ENCODE measurements around the gene REPIN1. TPM values are rescaled to one million over a fixed set of nuclear protein-coding genes. Genes with fewer than 3 reads are reported as not detected.

REPIN1 gene
- total and polyA plus RNA-seq, 8 donors: 61.5 to 110 (median 71.6) TPM

GRCh38 chr7:150412518-150413488, 44.2 kb downstream of the REPIN1 start:
- no peak overlapping the region for H3K27ac ChIP-seq
- H3K36me3 ChIP-seq: no peaks in the 10 kb centered on the region
- no peaks in the 10 kb centered on the region for H3K9me3 ChIP-seq
- no peaks in the 10 kb centered on the region for H3K4me1 ChIP-seq
- peak in 1 of 4 donors; percentile 10 for DNase-seq
- no peak for ATAC-seq
- no peaks in the 10 kb centered on the region for H3K27me3 ChIP-seq
- intact Hi-C loops (cut with DNase I): no loop called here
- H3K4me3 ChIP-seq: no peak overlapping the region
- TF ChIP-seq CTCF (IDR thresholded peaks at IDR 0.05): no peak

GRCh38 chr7:150413640-150414081, 45.0 kb downstream of the REPIN1 start:
- Histone ChIP-seq H3K27ac (no peak overlapping the region), H3K9me3 (no peaks in the 10 kb centered on the region), H3K4me3 (no peak overlapping the region), H3K4me1 (no peaks in the 10 kb centered on the region), H3K36me3 (no peaks in the 10 kb centered on the region), H3K27me3 (no peaks in the 10 kb centered on the region)
- peak in 1 of 4 donors; percentile 19 for DNase-seq
- intact Hi-C loops (cut with DNase I): no loop called here
- ATAC-seq: no peak
- TF ChIP-seq CTCF (IDR thresholded peaks at IDR 0.05): no peak

GRCh38 chr7:150415161-150416153, 46.8 kb downstream of the REPIN1 start:
- Histone ChIP-seq H3K27me3 (no peaks in the 10 kb centered on the region), H3K27ac (no peak overlapping the region), H3K4me1 (no peaks in the 10 kb centered on the region), H3K36me3 (no peaks in the 10 kb centered on the region), H3K4me3 (no peak overlapping the region), H3K9me3 (no peaks in the 10 kb centered on the region)
- ATAC-seq (peak; percentile 59), DNase-seq (peak in 1 of 4 donors; percentile 21)
- intact Hi-C loops (cut with DNase I): no loop called here
- no peak for TF ChIP-seq CTCF (IDR thresholded peaks at IDR 0.05)

GRCh38 chr7:150417239-150417638, 48.6 kb downstream of the REPIN1 start:
- H3K27ac ChIP-seq: no peak overlapping the region
- no peaks in the 10 kb centered on the region for H3K9me3 ChIP-seq
- H3K4me3 ChIP-seq: no peak overlapping the region
- no peak for ATAC-seq
- DNase-seq: peak in 1 of 4 donors; percentile 6
- no peak for TF ChIP-seq CTCF (IDR thresholded peaks at IDR 0.05)
- H3K36me3 ChIP-seq: no peaks in the 10 kb centered on the region
- no peaks in the 10 kb centered on the region for H3K4me1 ChIP-seq
- H3K27me3 ChIP-seq: no peaks in the 10 kb centered on the region
- intact Hi-C loops (cut with DNase I): no loop called here

All from left lung (tissue), 10 donors.